Activated CD8-positive, alpha-beta T cell treated with anti-CD3 and anti-CD28 coated beads for 36 hours (primary cell): ENCODE data around the gene LRRC8B. TPM values are rescaled to one million over a fixed set of nuclear protein-coding genes. Genes with fewer than 3 reads are reported as not detected.

Experiments
- ATAC-seq: fragments of 200-7000 bp; cut with Tn5 transposase; one replicate; pipeline ENCODE4 v1.10.0; 2021; ENCODE audit warnings: mild to moderate bottlenecking, moderate library complexity
- CTCF ChIA-PET: fragments of 350-600 bp; sonication (Branson Sonifier 250); formaldehyde crosslinking; loops from one replicate; lab custom pipeline; 2021; ENCODE audit warnings: antibody characterized with exemption; lab: Charles Lee
- POLR2A ChIA-PET: fragments of 350-600 bp; sonication (Branson Sonifier 250); formaldehyde crosslinking; loops from one replicate; lab custom pipeline; 2021; ENCODE audit warnings: antibody characterized with exemption; lab: Charles Lee
- DNase-seq: peaks from one replicate; pipeline ENCODE4 v3.0.0-alpha.2; 2020
- H3K27ac Mint-ChIP-seq: one replicate; pipeline ENCODE4 v1.8.0; 2021; ENCODE audit warnings: mild to moderate bottlenecking, mixed read lengths
- H3K27me3 Mint-ChIP-seq: one replicate; pipeline ENCODE4 v1.8.0; 2021; ENCODE audit warnings: mixed read lengths
- H3K36me3 Mint-ChIP-seq: one replicate; pipeline ENCODE4 v1.8.0; 2021; ENCODE audit warnings: low read depth, mixed read lengths
- H3K4me1 Mint-ChIP-seq: one replicate; pipeline ENCODE4 v1.8.0; 2021; ENCODE audit warnings: low read depth, mixed read lengths
- H3K4me3 Mint-ChIP-seq: one replicate; pipeline ENCODE4 v1.8.0; 2021; ENCODE audit warnings: mild to moderate bottlenecking, moderate library complexity, mixed read lengths
- H3K9me3 Mint-ChIP-seq: one replicate; pipeline ENCODE4 v1.8.0; 2021; ENCODE audit warnings: mixed read lengths
- intact Hi-C: fragments of 100-400 bp; cut with micrococcal nuclease; formaldehyde crosslinking; loops from one replicate; pipeline ENCODE4 v1.10.0; 2022
- total RNA-seq, 2 experiments: library from RNA; stranded (reverse); gene quantifications; one replicate each; pipeline ENCODE4 v1.2.3, GENCODE V29; 2021
- TF ChIP-seq, protein P1 (sequence below): fragments of 200-600 bp; IDR thresholded peaks from one replicate; pipeline ENCODE4 v1.8.0; 2022; ENCODE audit warnings: antibody characterized with exemption, mild to moderate bottlenecking

The LRRC8B gene
- total RNA-seq, 2 experiments from 2014 or later = 24.9 to 31.7 TPM

- no peaks in the 10 kb centered on the region for H3K27me3 Mint-ChIP-seq
- peak overlapping the region; percentile 74 for H3K4me3 Mint-ChIP-seq
- POLR2A ChIA-PET = interaction anchor here (1.4 to 5.7 kb wide), 7 partner anchors 9 to 170 kb away, joined by 3 to 76 read pairs (median 24); partner anchors contain the start of gene LRRC8C
- intact Hi-C loops = no loop called here
- TF ChIP-seq, protein P1, sequence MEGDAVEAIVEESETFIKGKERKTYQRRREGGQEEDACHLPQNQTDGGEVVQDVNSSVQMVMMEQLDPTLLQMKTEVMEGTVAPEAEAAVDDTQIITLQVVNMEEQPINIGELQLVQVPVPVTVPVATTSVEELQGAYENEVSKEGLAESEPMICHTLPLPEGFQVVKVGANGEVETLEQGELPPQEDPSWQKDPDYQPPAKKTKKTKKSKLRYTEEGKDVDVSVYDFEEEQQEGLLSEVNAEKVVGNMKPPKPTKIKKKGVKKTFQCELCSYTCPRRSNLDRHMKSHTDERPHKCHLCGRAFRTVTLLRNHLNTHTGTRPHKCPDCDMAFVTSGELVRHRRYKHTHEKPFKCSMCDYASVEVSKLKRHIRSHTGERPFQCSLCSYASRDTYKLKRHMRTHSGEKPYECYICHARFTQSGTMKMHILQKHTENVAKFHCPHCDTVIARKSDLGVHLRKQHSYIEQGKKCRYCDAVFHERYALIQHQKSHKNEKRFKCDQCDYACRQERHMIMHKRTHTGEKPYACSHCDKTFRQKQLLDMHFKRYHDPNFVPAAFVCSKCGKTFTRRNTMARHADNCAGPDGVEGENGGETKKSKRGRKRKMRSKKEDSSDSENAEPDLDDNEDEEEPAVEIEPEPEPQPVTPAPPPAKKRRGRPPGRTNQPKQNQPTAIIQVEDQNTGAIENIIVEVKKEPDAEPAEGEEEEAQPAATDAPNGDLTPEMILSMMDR = no peak
- H3K27ac Mint-ChIP-seq = peak overlapping the region; percentile 99
- H3K36me3 Mint-ChIP-seq = peaks cover 25% of the 10 kb centered on the region
- CTCF ChIA-PET = interaction anchor here (0.9 to 5.6 kb wide), 15 partner anchors 9 to 170 kb away, joined by 3 to 41 read pairs (median 5); partner anchors contain the start of gene LRRC8C
- ATAC-seq = peak; percentile 48
- DNase-seq = no peak
- H3K9me3 Mint-ChIP-seq = peaks cover 4% of the 10 kb centered on the region
- H3K4me1 Mint-ChIP-seq = peaks cover 83% of the 10 kb centered on the region
Measured at GRCh38 chr1:89611721-89612120, 87.1 kb downstream of the LRRC8B start.

DNA sequence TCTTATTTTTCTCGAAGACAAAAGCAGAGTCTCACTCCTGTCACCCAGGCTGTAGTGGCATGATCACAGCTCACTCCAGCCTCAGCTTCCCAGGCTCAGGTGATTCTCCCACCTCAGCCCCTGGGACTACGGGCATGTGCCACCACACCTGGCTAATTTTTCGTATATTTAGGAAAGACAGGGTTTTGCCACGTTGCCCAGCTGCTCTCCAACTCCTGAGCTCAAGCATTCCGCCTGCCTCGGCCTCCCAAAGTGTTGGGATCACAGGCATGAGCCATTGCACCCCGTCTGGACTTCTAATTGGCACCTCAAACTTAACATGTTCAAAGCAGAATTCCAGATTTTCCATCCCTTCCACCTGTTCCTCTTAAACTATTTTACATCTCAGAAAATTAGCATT is 89.3 kb downstream of the LRRC8B start:
- peaks cover 46% of the 10 kb centered on the region for H3K36me3 Mint-ChIP-seq
- ATAC-seq (no peak), DNase-seq (no peak)
- intact Hi-C loops = no loop called here
- TF ChIP-seq, protein P1 = no peak
- H3K4me3 Mint-ChIP-seq = no peak overlapping the region
- H3K27ac Mint-ChIP-seq = no peak overlapping the region
- CTCF ChIA-PET = interaction anchor here (1.0 to 7.3 kb wide), 5 partner anchors 10 to 149 kb away, joined by 3 to 84 read pairs (median 17); no protein-coding TSS in a partner anchor
- H3K4me1 Mint-ChIP-seq = peaks cover 74% of the 10 kb centered on the region
- H3K27me3 Mint-ChIP-seq = no peaks in the 10 kb centered on the region
- H3K9me3 Mint-ChIP-seq = peaks cover 19% of the 10 kb centered on the region
- POLR2A ChIA-PET = interaction anchor here (1.0 to 1.5 kb wide), 4 partner anchors 9 to 15 kb away, joined by 3 to 8 read pairs (median 4); no protein-coding TSS in a partner anchor

DNA sequence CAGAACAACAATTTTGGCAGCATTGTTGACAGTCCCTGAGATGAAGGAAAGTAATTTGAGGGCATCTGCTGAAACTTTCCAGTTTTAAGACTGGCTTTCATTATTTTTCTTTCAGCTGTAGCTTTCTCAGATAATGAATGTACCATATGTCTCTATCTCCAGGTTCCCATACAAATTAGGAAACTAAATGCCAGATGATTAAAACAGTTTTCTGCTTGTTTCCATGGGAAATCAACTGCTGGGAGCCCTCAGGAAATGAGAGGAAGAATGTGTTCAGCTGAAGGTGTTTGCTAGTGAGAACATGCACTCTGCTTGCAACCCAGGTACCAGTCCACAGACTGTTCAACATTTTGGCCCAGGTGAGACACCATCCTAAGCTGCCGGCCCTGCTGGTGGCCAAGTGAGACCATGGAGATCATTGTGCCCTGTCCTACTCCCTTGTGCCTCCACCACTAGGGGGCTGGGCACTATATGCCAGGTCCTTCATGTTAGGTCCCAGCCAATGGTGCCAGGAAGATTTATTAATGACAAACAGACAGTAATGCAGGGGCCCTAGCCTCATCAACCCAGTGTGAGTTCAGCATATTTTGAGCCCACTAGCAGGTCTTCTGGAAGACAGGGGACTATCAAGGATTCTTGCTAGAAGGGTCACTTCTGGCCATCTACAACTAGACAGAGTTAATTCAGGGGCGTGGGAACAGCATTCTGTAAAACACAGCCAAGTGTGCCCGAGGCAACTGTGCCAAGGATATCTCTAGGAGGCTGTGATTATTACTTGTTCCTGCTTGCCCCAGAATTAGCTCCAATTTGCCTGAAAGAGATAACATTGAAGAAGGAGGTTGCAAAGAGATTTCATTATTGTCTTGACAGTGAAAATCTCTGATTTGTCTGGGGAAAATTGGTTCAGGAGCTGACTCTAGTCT is 91.3 kb downstream of the LRRC8B start:
- no peak for ATAC-seq
- Mint-ChIP-seq H3K27ac (no peak overlapping the region), H3K36me3 (peaks cover 51% of the 10 kb centered on the region), H3K4me1 (peaks cover 70% of the 10 kb centered on the region), H3K4me3 (no peak overlapping the region), H3K27me3 (no peaks in the 10 kb centered on the region), H3K9me3 (peaks cover 21% of the 10 kb centered on the region)
- DNase-seq = peak; percentile 48
- TF ChIP-seq, protein P1 = peak; percentile 54
- CTCF ChIA-PET = interaction anchor here (0.7 to 7.3 kb wide), 12 partner anchors 9 to 147 kb away, joined by 3 to 84 read pairs (median 4); partner anchors contain the start of gene LRRC8C
- intact Hi-C loops = no loop called here
- POLR2A ChIA-PET = interaction anchor here (1.0 to 2.5 kb wide), 4 partner anchors 11 to 20 kb away, joined by 3 to 10 read pairs (median 4); partner anchors contain the start of gene LRRC8C

- TF ChIP-seq, protein P1 = no peak
- no peak for ATAC-seq
- Mint-ChIP-seq H3K36me3 (peaks cover 58% of the 10 kb centered on the region), H3K27ac (no peak overlapping the region), H3K4me3 (no peak overlapping the region), H3K9me3 (peaks cover 21% of the 10 kb centered on the region), H3K4me1 (peaks cover 69% of the 10 kb centered on the region), H3K27me3 (no peaks in the 10 kb centered on the region)
- CTCF ChIA-PET = interaction anchor here (0.7 to 7.3 kb wide), 11 partner anchors 10 to 146 kb away, joined by 3 to 84 read pairs (median 4); no protein-coding TSS in a partner anchor
- POLR2A ChIA-PET = interaction anchor here (1.0 to 2.5 kb wide), 4 partner anchors 10 to 37 kb away, joined by 3 to 10 read pairs (median 4); partner anchors contain the start of gene LRRC8C
- DNase-seq = no peak
- intact Hi-C loops = no loop called here
Measured at GRCh38 chr1:89616844-89617627, 92.4 kb downstream of the LRRC8B start.
